ENCODE data around the gene ATF6B.
A peak's percentile ranks its signal among the peaks of the same experiment; 100 is the strongest.

Gene ATF6B

DNA sequence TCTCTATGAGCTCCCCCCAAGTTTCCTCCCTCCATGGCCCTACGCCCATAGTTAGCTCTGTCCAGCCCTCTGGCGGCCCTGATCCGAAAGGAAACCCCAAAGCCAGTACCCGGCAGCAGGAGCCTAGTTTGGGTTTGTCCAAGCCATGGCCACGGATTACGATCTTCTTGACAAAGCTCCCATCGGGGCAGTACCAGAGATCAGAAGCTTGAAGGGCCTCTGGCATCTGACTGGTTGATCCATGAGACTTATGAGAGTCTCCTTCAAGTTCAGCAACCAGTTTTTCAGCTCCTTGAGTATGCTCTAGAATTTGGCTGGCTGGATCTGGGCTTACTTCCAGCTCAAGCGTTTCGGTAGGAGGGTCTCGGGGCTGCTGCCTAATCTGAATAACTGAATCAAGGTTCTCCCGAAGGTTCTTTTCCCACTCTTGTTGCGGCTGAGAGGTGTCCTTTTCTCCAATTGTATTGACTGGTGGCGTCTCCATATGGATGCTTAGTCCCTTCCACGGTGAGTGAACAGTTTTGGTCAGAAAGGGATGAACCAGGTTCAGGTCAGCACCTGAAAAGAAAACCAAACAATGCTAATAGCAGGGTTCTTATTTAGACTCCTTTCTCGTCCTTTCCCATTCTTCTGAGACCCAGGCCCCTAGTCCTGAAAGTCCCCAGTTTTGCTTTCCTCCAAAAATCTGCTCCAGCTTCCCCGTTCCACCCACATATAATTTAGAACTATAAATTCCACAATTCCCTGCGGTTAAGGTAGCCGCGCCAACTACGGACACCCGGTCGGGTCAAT lies 1.4 kb upstream of the ATF6B start:
- DNase-seq: no peak

DNA sequence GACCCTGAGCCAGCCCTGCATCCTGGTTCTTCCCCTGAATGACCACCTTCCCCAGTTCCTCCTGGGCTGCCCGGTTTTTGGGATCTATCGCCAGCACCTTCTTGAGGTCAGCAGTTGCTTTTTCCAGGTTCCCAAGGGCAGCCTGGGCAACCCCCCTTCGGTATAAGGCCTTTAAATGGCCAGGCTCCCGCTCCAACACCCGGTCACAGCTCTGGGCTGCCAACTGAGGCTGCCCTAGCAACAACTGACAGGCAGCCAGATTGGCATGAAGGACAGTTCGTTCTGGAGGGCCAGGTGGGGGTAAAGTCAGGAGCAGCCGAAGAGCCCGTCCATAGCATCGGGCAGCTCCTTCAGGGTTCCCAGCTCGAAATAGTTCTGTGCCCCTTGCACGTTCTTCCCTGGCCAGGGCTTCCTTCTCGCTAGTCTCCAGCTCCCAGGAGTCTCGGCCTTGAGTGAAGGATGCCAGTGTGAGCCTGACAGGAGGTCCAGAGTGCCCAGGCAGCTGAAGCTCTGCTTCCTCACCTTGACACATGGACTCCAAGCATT lies 778 bp upstream of the ATF6B start:
- no peak for DNase-seq

DNA sequence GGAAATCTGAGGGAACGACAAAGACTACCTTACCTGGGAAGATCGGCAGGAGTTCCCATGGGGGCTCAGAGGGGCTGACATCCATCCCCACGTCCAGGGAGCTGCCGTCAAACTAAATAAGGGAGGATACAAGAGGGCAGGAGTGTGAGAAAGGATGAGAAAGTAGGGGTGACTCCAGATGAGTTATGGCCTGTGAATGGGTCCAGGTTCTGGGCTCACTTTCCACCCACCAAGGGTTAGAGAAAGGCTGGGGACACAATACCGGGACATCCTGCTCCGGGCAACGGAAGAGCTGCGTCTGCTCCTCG lies 683 bp downstream of the ATF6B start:
- DNase-seq: no peak

DNA sequence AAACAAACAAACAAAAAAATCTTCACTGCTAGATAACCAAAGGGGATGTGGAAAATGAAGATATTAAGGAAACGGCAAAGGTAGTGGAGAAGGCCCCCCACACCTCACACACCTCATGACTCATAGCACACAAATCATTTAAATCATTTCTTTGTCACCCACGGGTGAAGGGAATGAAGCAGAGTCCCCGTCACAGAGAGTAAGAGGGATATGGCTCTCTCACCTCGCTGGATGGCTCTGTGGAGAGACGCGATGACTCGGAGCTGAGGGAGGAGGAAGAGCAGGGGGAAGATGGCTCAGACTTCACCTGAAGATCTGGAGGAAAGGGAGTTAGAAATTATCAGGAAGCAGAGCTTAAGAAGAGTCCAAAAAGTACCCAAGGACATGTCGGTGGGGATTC lies 1.2 kb downstream of the ATF6B start:
- DNase-seq: no peak

DNA sequence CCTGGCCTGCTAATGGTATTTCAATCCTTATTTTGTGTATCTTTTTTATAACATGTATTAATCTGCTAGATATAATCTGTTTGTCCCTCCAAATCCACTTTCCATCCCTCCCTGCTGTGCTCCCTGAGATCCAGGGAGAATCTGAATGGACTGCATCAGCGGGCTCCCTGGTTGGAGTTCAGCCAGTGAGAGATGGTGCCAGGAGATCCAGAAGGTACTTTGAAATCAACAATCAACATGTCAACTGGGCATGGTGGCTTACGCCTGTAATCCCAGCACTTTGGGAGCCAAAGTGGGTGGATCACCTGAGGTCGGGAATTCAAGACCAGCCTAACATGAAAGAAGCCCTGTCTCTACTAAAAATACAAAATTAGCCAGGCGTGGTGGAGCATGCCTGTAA lies 4.4 kb downstream of the ATF6B start:
- DNase-seq: no peak

DNA sequence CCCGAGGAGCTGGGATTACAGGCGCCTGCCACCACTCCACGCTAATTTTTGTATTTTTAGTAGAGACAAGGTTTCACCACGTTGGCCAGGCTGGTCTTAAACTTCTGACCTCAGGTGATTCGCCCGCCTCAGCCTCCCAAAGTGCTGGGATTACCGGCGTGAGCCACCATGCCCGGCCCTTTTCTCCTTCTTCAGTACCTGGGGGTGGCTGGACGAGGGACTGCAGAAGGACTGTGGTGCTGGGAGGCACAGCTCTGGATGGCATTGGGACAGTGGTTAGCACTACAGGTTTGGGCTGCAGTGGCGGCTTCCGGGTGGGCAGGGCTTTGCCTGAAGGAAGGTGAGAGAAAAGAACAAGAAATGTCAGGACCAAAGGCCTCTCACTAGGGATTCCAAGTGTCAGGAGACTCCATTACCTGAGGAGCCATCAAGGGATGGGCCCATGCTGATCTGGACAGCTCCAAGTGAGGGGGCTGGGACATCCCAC lies 7.4 kb downstream of the ATF6B start:
- no peak for DNase-seq

DNA sequence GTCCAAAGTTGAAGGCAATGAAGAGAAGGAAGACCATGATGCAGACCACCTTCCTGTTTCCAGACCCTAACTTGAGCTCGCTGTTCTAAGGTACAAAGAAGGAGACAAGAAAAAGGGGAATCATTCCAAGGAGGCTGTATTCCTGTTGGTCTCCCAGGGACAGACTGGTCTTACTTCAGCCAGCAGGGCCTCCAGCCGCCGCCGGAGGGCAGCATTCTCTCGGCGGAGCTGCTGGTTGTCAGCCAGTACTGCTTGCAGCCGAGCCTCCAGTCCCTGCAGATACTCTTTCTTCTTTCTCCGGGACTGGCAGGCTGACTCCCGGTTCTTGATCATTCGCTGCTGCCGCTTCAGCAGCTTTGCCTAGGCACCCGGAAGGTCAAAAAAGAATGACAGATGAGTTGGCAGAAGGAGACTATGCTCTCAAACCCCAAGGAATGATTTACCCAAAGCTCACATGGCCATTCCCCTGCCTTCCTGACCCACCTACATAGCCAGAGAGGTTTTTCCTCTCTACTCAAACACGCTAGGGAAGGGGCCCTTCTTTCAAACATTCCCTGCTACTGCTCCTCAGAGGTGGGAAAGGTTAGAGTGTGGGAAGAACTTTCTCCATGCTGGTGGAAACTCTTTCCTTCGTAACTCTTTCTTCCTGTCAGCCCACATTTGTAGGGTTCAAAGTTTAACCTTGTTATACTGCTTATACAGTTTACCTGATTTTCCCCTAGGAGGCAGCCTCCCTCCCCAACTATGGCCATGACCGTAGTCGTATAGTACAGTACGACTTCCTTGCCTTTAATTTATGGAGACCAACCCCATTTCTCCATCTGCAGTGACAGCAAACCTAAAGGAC lies 9.0 kb downstream of the ATF6B start:
- peak; percentile 66 for DNase-seq

DNA sequence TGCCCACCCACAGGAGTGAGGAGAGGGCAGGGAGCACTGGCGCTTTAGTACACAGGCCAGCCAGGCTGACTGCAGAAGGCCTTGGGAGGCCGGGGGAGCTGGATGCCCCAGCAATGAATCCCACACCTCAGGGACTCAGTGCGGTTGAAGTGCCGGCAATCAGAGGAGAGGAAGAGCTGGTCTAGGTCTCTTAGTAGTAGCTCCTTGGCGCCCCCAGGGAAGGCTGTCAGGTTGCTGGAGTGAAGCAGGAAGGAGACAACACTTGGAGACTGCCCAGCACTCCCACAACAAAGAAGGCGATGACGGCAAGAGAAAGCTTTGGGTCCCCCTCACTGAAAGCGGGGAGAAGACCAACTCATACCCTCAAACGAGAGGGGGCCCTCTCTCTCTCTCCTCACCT lies 10.6 kb downstream of the ATF6B start:
- DNase-seq: no peak

DNA sequence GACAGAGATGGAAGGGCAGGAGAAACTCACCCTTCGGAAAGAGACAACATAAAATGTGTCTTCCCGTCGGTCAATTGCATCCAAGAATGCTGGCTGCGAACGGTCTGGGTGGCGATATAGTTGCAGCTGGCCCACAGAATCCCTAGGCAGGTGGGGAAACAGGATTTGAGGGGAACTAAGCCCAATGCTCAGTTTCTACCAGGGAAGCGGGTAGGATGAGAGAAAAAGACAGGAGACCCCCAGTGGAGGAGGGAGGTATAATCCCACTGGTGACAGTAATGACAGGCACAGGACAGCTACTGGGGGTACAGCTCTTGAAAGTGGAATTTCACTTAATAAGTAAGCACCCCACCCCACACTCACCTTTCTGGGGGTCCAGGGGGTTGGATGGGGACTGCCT lies 11.4 kb downstream of the ATF6B start:
- no peak for DNase-seq

DNA sequence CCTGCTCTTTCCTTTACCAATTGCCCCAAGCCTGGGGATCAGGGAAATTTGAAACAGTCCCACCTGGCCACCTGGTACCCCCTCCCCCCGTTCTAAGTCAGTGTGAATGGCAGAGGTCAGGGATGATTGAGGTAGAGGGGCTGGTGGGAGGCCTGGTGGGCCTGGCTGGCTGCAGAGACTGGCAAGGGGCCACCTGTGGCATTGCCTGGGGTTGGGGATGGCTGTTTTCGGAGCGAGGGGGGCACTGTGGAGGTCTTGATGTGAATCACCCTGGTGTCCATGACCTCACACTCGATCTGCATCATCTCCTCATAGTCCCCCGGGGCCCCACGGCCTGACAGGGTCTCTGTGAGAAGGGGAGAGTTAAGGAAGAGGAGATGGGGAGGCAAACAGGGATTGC lies 12.4 kb downstream of the ATF6B start:
- DNase-seq: no peak

DNA sequence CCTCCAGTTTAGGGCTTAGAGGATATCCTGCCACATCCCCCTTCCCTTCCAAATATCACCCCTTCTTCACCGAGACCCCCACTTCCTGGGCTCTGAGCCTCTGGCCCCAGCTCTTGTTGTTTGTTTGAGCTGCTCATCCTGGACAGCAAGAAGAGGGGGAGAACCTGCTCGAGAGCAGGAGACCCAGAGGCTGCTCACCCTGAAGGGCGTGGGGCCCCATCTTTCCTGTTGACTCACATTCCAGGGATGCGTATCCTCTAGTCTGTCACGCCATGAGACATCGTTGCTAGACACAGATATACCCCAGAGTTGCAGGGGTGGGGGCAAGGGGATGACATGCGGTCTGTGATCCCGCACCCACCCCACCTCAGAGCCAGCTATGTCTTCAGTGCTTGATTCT lies 13.2 kb downstream of the ATF6B start:
- no peak for DNase-seq

DNA sequence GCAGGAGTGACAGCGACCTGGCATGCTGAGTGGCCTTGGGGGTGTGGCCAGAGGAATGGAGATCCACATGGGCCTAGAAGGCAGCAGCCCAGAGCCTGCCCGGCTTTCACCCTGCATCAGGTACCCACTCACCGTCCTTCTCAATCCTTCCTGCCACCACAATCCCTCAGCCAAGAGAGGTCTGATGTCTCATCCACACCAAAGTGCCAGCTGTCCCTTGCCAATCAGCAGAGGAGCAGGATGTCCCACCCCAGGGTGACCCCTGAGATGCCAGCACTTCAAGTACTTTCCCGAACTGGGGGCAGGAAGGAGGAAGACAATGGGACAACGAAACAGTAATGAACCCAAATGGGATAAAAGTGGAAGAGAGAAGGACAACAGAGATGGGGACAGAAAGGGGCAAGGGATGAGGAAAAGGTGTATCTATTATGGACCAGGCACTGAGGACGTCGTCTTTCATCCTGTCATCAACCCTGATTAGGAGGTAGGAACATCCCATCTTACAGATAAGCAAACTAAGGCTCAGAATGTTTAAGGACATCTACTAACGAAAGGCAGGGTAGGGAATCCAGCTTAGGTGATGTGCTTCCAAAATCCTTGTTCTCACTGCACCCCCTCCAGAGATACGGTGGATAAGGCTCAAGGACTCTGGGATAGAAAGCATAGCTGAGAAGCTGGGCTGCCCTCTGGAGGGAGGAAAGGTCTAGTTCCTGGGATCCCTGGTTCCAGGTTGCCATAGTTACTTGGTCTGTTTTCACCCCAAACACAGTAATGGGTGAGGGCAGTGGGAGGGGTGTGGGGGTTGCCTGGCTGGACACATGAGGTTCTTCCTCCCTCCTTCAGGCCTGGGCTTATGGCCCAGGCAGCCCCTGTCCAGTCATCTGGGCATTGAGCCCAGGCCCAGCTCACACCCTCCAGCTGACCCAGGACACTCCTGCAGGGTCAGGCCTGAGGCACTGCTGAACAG lies 14.4 kb downstream of the ATF6B start:
- DNase-seq: no peak

DNA sequence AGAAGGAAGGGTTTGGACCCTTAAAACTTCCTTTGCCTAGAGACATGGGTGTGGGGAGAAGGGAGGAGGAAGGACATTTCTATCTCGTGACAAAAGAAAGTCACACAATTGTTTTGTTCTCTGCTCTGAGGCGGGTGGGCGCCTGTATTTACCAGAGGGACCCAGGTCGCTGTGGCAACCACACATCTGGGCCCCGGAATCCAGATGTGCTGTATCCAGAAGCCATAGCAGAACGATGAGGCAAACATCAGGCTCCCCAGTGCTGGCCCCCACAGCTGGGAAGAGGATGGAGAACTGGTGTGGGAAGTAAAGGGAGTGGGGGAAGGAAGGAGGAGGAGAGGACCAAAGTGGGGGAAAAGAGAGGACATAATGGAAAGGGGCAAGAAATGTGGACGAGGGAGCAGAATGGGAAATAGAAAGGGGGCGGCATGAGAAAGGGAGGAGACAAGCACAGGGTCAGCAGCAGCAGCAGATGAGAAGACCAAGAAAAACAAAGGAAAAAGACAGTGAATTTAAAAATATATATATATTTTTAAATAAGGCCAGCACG lies 15.5 kb downstream of the ATF6B start:
- DNase-seq: no peak

DNA sequence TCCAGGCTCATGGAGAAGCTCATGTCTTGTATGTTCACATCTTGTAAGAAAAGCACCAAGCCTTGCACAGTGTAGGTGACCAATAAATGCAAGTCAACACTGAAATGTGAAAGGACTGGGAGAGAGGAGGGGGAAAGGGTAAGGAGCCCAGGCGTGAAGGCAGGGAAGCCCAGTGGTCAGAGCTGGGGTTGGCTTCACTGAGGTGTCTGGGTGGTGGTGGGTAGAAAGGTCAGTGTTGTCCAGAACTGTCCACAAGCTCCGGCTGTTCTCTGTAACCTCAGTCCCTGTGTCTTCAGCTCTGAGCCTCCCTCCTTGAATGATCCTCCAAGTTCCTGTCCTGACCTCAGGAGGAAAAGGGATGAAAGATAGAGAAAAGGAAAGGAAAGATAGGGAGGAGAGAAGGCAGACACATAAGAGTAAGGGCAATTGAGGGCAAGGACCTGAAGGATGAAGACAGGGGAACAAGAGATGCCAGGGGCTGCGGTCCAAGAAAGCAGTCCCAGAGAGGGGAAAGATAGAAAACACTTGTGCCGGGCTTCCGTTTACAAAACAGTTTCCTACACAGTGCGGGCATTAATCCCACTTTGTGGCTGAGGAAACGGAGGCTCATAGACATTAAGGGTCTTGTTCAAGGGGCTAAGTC lies 16.5 kb downstream of the ATF6B start:
- DNase-seq: no peak

DNA sequence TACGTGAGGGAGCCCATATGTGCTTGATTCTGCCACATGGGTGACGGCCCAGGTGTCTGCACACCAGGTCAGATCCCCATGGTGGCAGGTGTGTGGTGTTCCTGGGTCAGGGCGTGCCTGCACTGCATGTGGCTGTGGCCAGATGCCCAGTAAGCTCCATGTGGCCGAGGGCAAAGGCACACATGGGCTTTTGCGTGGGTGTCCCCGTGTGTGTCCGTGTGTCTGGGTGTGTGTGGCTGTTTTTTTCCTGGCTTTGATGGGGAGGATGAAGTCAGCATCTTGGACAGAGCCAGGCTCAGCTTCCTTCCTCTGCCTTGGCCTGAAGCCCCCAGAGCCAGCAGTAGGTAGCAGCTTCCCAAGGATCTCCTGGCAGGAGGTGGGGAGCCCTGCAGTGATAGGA lies 17.4 kb downstream of the ATF6B start:
- no peak for DNase-seq

DNA sequence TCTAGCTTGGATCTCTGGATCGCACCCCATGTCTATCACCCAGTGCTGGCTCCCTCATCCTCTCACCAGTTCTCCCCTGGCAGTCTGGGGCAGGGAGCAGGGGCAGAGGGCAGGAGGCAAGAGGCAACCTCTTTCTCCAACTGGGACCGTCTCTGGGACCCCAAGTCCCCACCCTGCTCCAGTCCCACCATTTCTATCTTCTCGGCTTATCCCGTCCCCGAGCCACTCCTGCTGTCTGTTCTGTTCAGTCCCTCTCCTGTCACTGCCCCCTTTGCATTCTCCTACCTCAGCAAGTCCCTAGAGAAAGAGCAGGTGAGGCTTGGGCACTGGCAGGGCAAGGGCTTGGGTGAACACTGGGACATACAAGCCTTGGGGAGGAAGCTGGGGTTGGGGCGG lies 18.3 kb downstream of the ATF6B start:
- no peak for DNase-seq

DNA sequence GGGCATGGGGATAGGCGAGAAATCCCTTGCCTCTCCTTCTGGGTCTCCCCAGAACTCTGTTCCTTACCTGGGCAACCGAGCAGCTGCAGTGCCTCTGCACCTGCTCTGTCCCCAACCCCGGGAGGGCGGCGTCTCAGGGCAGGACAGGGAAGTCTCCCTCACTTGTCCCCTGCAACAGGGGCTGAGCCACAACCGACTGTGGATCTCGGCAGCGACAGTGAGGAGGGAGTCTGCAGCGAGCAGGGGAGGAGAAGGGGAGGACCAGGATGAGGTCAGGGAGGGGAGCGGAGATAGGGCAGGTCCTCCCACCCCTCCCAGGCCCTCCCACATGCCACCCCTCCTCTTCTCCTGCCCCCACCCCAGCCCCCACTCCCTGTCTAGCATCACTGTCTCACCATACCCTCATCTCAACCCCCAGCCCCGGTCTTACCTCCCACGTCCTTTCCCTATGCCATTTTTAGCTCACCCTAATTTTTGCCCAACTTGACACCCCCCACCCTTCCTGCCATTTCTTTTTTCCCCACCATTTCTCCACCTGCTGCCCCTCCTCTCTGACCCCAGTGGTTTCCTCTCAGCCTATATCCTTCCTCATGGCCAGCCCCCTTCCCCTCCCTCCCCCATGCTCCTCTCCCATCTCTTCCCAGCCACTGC lies 18.8 kb downstream of the ATF6B start, which contains the start of gene TNXB:
Gene TNXB, minus strand, starts transcription at position 225 of the 651 bp plus-strand sequence. CDS start 11,140 bp downstream, outside the sequence.
- no peak for DNase-seq

DNA sequence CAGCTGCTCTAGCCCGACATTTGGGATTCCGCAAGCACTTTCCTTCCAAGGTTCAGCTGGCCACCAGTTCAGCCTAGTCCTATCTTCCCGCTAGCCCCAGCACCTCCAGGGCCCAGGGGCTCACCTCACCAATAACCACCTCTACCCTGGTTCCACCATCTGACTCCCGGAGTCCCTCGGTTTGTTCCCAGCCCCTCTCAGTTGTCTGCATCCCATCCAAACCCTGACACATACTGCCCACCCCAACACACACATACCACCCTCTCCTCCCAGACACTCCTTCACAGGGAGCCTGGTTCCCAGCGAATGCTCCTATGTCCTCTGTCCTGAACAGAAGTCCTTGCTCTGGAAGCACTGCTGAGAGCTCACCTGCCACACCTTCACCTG lies 19.3 kb downstream of the ATF6B start:
- DNase-seq: no peak

DNA sequence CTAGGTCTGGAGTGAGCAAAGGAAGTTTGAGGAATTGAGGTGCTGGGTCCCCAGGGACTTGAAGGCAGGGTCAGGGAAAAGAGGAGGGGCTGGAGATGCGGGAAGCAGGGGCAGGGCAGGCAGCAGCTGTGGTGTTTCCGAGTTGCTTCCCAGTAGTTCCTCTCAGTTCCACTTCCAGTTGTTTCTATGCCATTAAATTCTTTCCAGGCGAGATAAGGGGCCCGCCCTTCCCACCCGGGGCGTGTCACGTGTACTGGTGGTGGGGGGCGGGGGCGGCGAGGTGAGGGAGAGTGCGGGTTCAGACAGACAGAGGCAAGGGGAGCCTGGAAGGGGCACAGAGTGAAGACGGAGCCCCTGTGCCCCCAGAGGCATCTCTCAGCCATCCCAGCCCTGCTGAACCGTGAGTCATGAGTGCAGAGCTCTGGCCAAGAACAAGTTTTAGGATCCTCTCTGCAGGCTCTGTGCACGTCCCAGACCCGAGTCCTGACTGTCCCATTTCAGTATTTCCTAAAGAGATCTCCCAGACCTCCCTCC lies 19.9 kb downstream of the ATF6B start:
- no peak for DNase-seq

DNA sequence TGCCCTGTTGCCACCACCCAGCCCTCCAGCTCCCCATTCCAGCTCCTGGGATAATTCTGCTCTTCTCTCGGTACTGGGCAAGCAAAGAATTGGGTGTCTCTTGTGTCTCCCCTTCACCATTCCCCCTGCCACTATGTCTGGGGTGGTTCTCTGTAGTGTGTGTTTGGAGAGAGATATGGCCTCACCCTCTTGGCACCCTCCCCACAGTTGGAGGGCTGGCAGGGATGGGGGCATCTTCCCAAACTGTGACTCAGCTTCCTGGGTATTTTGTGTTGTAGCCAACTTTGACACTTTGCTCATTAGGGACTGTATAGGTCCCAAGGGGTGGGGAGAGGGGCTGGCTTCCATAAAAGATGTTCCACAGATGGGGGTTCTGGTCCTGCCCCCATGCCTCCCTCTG lies 20.6 kb downstream of the ATF6B start:
- no peak for DNase-seq

DNA sequence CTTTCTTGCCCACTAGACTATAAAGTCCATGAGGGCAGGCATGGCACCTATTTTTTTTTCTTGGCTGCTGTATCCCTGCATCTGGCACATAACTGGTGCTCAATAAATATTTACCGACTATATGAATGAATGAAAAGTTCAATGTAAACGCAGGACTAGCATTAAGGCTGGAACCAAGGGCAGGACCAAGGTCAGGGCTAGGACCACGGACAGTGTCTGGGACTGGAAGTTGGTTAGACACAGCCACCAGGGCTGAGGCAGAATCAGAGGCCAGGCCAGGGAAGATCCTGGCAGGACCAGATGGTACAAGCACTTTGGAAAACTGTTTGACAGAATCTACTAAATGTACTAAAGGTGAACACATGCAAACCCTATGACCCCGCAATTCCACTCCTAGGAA lies 22.6 kb downstream of the ATF6B start:
- DNase-seq: no peak
